Stomach (tissue), 9 donors: ENCODE data around the gene MTERF1. TPM values are rescaled to one million over a fixed set of nuclear protein-coding genes. Genes with fewer than 3 reads are reported as not detected.
A peak's percentile ranks its signal among the peaks of the same experiment; 100 is the strongest.
"Not testable (repeated sequence)": the region's sequence is repeated elsewhere in the genome, so short reads cannot be mapped to it uniquely, and the experiment has no call there.

ENCODE experiments used
- DNase-seq, 2 donors: peaks; one replicate each; pipeline versions ENCODE4 v3.0.0 to v3.0.0-alpha.2; 2013 to 2019
- H3K27ac ChIP-seq, 5 donors: fragments of 200-600 bp in 4 of 5; sonication (generic) in 4 of 5; one replicate each; pipeline ENCODE4 v1.5.1; 2013 to 2019; ENCODE audit warnings: mild to moderate bottlenecking in 1 of 5, moderate library complexity in 1 of 5
- H3K27me3 ChIP-seq, 3 donors: fragments of 200-600 bp; sonication (generic); one replicate each; pipeline ENCODE4 v1.5.1; 2017 to 2019; ENCODE audit warnings: mixed run types in 1 of 3
- H3K36me3 ChIP-seq, 4 donors: fragments of 200-600 bp; sonication (generic); 1 replicate in 3 of 4; 2 replicates in 1 of 4; pipeline ENCODE4 v1.5.1; 2016 to 2019
- H3K4me1 ChIP-seq, 4 donors: fragments of 200-600 bp; sonication (generic); one replicate each; pipeline ENCODE4 v1.5.1; 2016 to 2019
- H3K4me3 ChIP-seq, 4 donors: fragments of 200-600 bp; sonication (generic) in 3 of 4; one replicate each; pipeline ENCODE4 v1.5.1; 2016 to 2019; ENCODE audit warnings: mild to moderate bottlenecking in 1 of 4
- H3K9me3 ChIP-seq, 4 donors: fragments of 200-600 bp; sonication (generic); one replicate each; pipeline ENCODE4 v1.5.1; 2016 to 2019
- CTCF ChIP-seq, 7 experiments: fragments of 450-650 bp in 4 of 7; fragments of 200-600 bp in 3 of 7; sonication (generic) in 3 of 7; IDR thresholded peaks; one replicate each; pipeline ENCODE4 v1.5.1; 2016 to 2019; ENCODE audit warnings: antibody characterized with exemption in 7 of 7, control low read depth in 2 of 7, mild to moderate bottlenecking in 1 of 7
- EP300 ChIP-seq: sonication (generic); formaldehyde crosslinking; IDR thresholded peaks from one replicate; pipeline ENCODE4 v1.6.1; 2017; ENCODE audit warnings: antibody characterized with exemption
- POLR2A ChIP-seq, 4 donors: fragments of 450-650 bp; IDR thresholded peaks; one replicate each; pipeline ENCODE4 v1.6.1; 2016; ENCODE audit warnings: antibody characterized with exemption in 4 of 4, control low read depth in 2 of 4, mild to moderate bottlenecking in 1 of 4, moderate library complexity in 1 of 4
- POLR2AphosphoS5 ChIP-seq, 3 donors: sonication (generic); formaldehyde crosslinking; IDR thresholded peaks; one replicate each; pipeline ENCODE4 v1.6.1; 2016; ENCODE audit warnings: antibody characterized with exemption in 3 of 3
- WGBS, 5 donors: extraction: QIAGEN DNeasy Blood & Tissue Kit in 3 of 5; methylation state at CpG; one replicate each; pipeline versions ENCODE4 v1.1.5 to v1.1.7; 2013 to 2018; 5-methylcytosine and 5-hydroxymethylcytosine counted together
- intact Hi-C: fragments of 100-400 bp; cut with DNase I; formaldehyde crosslinking; loops from one replicate; pipeline ENCODE4 v1.15.1; 2023; ENCODE audit warnings: low total_unique reads
- polyA plus RNA-seq, 3 donors: library from polyadenylated mRNA; stranded (reverse); fragments of 200-250 nt; gene quantifications; one replicate each; pipeline ENCODE4 v1.2.3, GENCODE V29; 2013
- total RNA-seq, 5 donors: library from RNA; depleted of rRNA; stranded (reverse); fragments of >200 nt; gene quantifications; one replicate each; pipeline versions ENCODE4 v1.1.0 to v1.2.3, GENCODE V29; 2014 to 2016
- donor health status: healthy with polysubstance abuse.
- donor health status: Bipolar disorder and iron deficiency.
- donor health status: healthy.

Gene MTERF1
- total and polyA plus RNA-seq, 8 donors: 1.2 to 19.0 (median 7.8) TPM

GRCh38 chr7:91866599-91867148, 13.8 kb downstream of the MTERF1 start:
- WGBS, 5 donors: 7 to 22% (median 18%) methylated on average over 2 of the region's 2 CpGs
- Histone ChIP-seq H3K27ac (no peak overlapping the region), H3K9me3 (no peaks in the 10 kb centered on the region), H3K36me3 (no peaks in the 10 kb centered on the region), H3K27me3 (no peaks in the 10 kb centered on the region), H3K4me3 (no peak overlapping the region), H3K4me1 (peaks cover 0 to 6% (median 0%) of the 10 kb centered on the region in 4 donors)
- peak in 1 of 2 donors; percentile 47 for DNase-seq
- intact Hi-C loops: no loop called here
- no peak for TF ChIP-seq EP300
- no peak for TF ChIP-seq POLR2AphosphoS5 (IDR thresholded peaks at IDR 0.05)

- Histone ChIP-seq H3K27me3 (no peaks in the 10 kb centered on the region), H3K4me1 (peaks cover 0 to 6% (median 0%) of the 10 kb centered on the region in 4 donors), H3K9me3 (no peaks in the 10 kb centered on the region), H3K36me3 (no peaks in the 10 kb centered on the region), H3K27ac (no peak overlapping the region), H3K4me3 (no peak overlapping the region)
- TF ChIP-seq EP300 (no peak), POLR2A (IDR thresholded peaks at IDR 0.05) (no peak), CTCF (IDR thresholded peaks at IDR 0.05) (no peak), POLR2AphosphoS5 (IDR thresholded peaks at IDR 0.05) (no peak)
- intact Hi-C loops: no loop called here
- 93 to 98% (median 95%) methylated on average over 2 of the region's 2 CpGs for WGBS, 5 donors
- DNase-seq: no peak
These were observed 15.0 kb downstream of the MTERF1 start for GRCh38 chr7:91865511-91865910.

- H3K27ac ChIP-seq, intact Hi-C loops, DNase-seq, H3K27me3 ChIP-seq, H3K4me1 ChIP-seq, H3K36me3 ChIP-seq, H3K9me3 ChIP-seq, H3K4me3 ChIP-seq: not testable (repeated sequence)
These were observed 15.9 kb downstream of the MTERF1 start for GRCh38 chr7:91864604-91865003.

GRCh38 chr7:91864070-91864469, 16.4 kb downstream of the MTERF1 start:
- TF ChIP-seq EP300 (no peak), CTCF (IDR thresholded peaks at IDR 0.05) (no peak), POLR2AphosphoS5 (IDR thresholded peaks at IDR 0.05) (no peak), POLR2A (IDR thresholded peaks at IDR 0.05) (no peak)
- Histone ChIP-seq H3K4me1 (peaks cover 0 to 6% (median 0%) of the 10 kb centered on the region in 4 donors), H3K4me3 (no peak overlapping the region), H3K27me3 (no peaks in the 10 kb centered on the region), H3K9me3 (no peaks in the 10 kb centered on the region), H3K27ac (no peak overlapping the region), H3K36me3 (no peaks in the 10 kb centered on the region)
- DNase-seq: no peak
- 96 to 99% (median 97%) methylated on average over 6 of the region's 6 CpGs for WGBS, 5 donors
- intact Hi-C loops: no loop called here

- Histone ChIP-seq H3K4me1 (no peaks in the 10 kb centered on the region), H3K36me3 (no peaks in the 10 kb centered on the region), H3K27me3 (no peaks in the 10 kb centered on the region), H3K27ac (no peak overlapping the region), H3K9me3 (peaks cover 0 to 4% (median 3%) of the 10 kb centered on the region in 4 donors), H3K4me3 (no peak overlapping the region)
- TF ChIP-seq CTCF (IDR thresholded peaks at IDR 0.05) (no peak), POLR2A (IDR thresholded peaks at IDR 0.05) (no peak), POLR2AphosphoS5 (IDR thresholded peaks at IDR 0.05) (no peak), EP300 (no peak)
- DNase-seq: no peak
- intact Hi-C loops: no loop called here
These were observed 28.2 kb downstream of the MTERF1 start for GRCh38 chr7:91852263-91852741.
